Fibroblast of skin of left biceps (primary cell): ENCODE measurements around the gene TADA2B.

ENCODE experiments used
- DNase-seq, 2 experiments: peaks; one replicate each; pipeline ENCODE4 v3.0.0-alpha.2; 2013; ENCODE audit warnings: low read depth in 2 of 2

The TADA2B gene

DNA sequence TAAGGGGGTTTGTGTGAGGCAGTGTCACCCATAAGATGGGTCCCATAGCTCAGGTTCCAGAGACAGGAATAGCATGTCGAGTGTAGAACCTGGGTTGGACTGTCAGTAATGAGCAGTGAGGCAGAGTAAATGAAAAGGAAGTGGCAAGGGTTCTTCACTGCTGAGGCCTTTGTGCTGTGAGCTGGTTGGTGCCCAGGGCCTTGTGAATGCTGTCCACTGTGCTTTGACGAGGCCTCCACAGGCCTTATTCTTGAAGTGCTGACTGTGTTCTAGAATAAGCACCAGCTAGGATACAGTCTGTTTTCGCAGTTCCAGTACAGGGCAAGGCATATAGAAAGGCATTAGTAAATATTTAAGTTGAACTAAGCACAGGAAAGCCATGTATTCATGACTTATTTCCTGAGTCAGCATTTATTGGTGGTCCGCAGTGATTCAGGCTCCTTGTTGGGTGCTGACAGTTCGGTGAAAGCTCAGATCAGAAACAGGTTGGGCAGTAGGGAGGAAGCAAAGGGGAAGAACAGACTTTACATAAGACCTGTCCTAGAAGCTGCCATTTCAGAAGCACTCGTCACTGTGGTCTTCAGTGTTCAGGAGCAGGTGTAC, 25.6 kb upstream of the TADA2B start:
- DNase-seq: no peak

DNA sequence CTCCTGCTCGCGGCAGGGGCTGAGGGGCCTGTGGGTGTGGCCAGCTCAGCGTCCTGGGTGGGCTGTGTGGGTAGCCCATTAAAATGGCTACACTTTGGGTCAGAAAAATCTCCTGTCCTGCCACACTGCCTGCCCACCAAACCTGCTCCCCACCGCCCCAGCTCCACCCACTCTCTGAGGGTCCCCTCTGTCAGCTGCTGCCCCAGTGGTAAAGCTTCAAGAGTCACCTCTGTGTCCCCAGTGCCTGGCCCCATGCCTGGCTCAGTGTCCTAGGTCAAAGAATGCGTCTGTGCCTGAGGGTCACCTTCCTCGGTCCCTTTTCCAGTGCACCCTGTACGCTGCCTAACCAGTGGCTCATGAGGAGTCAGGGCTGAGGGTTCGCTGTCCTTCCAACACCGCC, 24.9 kb upstream of the TADA2B start:
- no peak for DNase-seq

DNA sequence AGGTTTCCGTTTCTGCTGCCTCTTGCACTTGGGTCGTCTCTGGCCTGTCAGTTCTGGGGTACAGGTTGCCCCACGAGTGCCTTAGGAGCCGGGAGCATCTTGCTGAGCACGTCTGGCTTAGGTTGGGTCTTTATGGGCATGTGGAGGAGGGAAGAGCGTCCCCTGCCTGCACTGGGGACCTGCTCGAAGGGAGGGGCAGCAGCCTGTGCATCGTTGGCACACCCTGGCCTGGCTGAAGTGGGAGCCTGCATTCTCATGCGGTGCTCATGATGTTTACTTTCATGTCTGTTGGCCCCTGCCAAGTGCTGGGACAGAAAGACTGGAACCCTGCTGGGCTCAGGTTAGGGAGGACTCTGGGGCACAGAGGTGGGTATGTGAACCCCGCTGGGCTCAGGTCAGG, 23.8 kb upstream of the TADA2B start:
- DNase-seq: no peak

DNA sequence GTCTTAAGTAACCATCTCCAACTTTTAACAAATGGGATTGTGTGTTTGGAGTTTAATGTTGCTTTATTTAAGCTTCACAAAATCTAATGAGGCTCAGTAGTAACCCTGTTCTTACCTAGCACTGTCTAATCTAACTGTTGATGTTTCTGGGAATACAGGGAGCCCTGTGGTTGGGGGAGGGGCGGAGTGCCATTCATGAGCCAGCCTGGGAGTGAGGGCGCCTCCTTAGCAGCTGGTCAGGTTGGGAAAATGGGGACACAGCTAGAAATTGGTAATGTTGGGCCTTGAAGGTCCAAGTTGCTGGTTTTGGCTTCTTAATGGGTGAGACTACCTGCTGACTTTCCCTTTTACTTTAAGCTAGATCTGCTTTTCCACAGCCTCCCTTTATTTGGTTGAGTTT, 22.9 kb upstream of the TADA2B start:
- no peak for DNase-seq

DNA sequence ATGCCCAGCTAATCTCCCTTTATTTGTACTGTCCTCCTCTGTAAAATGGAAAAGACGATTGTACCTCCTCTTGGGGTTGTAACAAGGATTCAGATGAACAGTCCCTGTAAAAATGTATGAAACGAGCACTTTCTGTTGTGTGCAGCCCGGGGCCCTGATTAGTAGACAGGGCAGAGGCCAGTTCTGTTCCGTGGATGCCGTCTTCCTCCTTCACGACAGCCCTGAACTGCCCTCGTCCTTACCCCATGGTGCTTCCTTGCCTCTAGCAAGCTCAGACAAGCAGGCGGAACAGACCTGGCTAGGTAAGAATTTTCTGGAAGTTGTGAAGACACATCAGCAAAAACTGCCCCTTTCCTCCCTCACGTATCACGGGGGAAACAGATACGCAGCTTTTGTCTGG, 22.3 kb upstream of the TADA2B start:
- no peak for DNase-seq

DNA sequence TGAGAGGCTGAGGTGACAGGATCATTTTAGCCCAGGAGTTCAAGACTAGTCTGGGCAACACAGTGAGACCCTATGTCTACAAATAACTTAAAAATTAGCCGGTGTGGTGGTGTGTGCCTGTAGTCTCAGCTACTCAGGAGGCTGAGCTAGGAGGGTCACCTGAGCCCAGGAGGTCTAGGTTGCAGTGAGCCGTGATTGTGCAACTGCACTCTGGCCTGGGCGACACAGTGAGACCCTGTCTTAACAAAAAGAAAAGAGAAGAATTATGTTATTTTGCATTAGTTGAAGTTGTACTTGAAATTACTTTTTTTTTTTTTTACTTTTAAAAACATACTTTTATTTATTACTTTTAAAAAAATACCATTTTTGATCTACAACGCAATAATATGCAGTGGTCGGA, 21.8 kb upstream of the TADA2B start:
- DNase-seq: no peak

DNA sequence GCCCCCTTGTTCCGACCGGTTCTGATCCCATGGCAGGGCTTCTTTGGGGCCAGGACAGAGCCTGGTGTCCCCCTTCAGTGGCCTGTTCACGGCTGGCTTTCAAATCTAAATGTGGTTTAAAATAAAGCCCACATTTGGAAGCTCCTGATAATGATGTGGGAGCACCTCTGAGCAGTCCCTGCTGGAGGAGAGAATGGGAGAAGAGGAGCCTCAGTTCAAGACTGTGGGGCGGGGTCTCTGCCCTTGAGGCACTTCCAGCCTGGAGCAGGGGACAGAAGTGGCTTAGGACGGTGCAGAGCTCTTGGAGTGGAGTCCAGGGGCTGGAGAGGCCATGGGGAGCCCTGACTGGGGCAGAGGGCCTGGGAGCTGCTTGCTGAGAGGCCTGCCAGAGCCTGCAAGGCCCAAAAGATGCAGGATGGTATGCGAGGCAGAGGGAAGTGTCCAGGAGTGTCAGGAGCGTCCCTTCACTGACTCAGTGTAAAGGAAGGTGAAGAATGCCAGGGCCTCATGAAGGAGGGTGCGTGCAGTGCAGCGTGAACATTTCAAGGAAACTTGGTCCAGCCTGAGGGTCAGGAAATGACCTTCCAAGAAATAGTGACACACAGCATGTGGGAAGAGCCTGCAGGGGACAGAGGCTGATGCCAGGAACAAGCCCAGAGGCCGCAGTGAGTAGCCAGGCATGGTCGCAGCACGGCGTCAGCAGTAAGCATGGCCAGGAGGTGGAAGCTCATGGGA, 21.1 kb upstream of the TADA2B start:
- no peak for DNase-seq

DNA sequence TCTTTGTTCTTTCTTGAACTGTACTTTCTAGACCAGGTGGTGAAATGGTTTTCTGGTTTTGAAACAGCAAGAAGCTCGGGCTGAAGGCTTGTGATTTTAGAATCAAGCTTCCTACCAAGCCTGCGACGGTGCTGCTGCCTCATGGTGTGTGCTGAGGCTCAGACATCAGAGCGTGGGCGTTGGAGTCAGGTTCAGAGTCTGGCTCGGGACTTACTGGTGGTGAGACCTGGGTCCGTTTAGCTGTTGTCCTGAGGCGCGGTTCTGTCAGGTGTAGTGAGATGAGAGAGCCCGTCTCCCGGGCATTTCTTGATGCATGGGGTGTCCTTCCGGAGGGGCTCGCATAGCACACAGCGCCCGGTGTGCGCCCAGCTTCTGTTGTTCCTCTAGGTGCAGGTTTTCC, 19.7 kb upstream of the TADA2B start:
- DNase-seq: no peak

DNA sequence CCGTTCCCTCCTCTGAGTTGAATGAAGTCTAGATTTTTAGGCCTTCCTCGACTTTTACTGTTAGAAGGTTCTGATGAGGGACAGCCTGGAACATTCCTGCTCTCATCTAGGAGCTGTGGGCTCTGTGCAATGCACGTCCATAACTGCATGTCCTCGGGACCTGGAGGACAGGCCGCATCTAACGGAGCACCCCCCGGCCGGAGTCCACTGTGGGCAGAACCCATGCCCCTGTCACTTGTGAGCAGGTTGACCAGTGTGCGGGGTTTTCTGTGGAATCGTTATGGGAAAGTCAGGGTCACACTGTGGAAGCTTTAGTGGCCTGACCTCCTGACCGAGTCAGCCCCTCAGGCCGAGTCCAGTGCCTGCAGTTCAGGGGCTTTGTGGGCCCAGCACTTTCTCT, 19.3 kb upstream of the TADA2B start:
- DNase-seq: no peak

DNA sequence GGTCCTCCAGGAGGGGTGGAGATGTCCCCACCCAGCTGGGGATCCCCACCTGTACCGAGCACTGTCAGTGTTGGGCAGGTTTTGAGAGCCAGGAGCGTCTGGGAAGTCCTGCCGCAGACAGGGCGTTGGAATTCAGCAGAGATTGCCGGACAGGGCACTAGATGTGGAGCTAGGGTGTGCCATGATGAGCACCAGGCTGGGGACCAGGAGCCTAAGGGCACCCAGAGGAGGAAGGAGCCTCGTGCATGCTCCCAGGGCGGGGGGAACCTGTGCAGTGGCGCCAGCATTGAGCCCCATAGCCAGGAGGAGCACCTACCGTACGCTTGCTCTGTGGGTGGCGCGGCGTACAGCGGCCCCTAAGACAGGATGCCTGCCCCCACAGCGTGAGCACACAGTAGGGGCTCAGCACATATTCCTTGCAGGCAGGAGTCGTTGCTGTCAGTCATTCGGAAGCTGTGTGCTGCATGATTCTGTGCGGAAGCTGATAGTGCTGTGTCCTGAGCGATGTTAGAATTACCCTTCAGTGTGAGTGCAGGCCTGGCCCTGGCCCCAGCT, 18.8 kb upstream of the TADA2B start:
- DNase-seq: no peak

DNA sequence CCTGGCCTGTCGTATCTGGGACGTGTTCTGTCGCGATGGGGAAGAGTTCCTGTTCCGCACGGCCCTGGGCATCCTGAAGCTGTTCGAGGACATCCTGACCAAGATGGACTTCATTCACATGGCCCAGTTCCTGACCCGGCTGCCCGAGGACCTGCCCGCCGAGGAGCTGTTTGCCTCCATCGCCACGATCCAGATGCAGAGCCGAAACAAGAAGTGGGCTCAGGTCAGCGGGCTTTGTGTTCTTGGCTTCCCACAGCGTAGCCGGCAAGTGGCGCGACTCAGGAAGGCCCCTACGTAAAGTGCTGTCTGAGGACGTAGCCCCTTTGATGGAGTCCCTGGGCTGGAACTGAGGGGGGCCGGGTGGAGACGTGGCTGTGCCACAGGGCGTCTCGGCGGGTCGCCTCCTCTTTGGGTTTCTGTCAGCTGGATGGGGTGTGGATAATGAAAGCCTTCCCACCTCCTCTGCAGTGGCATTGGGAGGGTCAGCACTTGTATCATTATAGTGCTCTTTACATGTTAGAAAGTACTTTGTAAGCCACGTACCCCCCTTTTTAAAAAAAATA, 18.1 kb upstream of the TADA2B start:
- no peak for DNase-seq

DNA sequence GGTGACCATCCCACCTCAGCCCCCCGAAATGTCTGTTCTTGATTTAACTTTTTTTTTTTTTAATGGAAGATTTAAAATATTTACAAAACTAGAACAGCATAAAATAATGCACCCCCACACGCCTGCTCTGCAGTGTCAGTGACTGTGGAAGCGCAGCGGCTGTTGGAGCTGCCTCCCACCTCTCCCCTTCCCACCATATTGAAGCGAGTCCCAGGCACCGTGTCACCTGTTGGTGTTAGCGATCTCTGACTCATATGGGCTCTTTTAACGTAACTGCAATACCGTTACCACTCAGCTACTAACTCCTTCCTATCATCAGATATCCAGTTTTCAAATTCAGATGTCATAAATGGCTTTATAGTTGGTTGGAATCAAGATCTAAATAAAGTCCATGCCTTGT, 17.1 kb upstream of the TADA2B start:
- DNase-seq: no peak

DNA sequence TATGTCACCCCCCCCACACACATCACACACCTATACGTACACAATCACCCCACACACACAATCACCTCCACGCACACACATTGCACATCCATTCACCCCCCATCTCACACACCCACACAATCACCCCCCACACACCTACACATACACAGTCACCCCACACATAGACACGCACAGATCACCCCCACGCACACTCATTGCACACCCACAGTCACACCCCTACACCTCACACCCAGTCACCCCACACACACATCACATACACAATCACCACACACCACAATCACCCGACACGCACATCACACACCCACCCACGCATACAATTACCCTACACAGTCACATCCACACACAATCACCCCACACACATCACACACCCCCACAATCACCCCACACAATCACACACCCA, 15.9 kb upstream of the TADA2B start:
- no peak for DNase-seq

DNA sequence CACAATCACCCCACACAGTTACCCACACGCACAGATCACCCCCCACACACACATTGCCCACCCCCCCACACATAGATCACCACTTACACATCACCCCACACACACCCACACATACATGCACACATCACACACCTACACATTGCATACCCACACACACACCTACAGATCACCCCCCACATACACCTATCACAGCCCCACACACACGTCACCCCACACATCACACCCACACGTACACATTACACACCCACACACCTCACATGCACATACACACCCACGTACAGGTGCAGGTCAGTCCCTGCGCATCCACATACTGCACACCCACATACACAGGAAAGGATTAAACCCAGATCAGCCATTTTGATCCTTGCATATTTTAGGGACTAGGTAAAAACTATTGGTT, 15.3 kb upstream of the TADA2B start:
- no peak for DNase-seq

DNA sequence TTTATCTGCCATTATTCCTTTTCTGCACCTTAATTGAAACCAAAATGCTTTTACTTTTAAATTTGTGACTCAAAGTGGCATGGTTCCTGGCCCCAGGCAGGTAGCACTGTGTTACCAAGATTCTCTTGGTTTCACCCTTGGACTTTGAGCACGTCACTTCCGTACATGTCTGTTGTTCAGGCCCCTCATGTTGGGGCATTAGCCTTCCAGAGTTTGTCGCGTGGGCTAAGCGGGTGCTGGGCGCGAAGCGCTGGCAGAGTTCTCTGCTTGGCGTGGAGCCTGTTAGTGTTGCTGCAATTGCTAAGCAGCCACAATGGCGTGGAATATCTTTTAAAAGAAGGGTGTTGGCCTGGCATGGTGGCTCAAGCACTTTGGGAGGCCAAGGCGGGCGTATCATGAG, 14.0 kb upstream of the TADA2B start:
- DNase-seq: no peak

DNA sequence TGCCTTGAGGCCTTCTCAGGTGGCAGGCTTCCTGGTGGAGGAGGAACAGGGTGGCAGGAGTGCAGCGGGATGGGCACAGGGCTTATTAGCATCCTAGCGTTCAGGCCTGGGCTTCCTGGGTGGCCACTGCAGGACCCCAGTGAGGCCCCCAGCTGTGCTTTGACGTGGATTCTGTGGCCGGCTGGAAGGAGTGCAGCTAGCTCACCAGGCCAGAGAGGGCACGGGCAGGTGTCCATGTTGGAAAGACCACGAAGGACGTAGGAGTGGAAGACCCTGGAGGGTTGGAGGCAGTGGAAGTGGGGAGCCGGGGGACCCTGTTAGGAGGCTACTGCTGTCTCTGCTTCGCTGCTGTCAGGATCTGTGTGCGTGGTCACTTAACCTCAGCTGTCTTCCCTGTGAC, 13.3 kb upstream of the TADA2B start:
- DNase-seq: no peak

DNA sequence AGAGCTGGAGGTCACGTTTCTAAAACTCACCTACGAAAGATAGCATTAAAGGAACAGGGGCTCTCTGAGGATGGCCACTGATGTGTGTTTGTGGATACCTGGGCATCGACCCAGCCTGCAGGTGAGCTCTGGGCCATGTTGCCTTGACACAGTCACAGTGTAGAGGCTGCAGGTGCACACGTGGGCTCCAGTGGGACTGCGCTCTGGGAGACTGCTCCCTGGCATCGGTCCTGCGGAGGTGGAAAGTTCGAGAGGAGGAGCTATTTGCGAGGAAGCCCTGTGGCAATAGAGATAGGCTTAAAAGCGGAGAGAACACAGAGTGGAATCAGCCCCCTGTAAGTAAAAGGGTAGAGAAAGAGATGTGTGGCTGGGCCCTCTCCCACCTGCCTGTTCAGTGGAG, 12.3 kb upstream of the TADA2B start:
- DNase-seq: no peak

DNA sequence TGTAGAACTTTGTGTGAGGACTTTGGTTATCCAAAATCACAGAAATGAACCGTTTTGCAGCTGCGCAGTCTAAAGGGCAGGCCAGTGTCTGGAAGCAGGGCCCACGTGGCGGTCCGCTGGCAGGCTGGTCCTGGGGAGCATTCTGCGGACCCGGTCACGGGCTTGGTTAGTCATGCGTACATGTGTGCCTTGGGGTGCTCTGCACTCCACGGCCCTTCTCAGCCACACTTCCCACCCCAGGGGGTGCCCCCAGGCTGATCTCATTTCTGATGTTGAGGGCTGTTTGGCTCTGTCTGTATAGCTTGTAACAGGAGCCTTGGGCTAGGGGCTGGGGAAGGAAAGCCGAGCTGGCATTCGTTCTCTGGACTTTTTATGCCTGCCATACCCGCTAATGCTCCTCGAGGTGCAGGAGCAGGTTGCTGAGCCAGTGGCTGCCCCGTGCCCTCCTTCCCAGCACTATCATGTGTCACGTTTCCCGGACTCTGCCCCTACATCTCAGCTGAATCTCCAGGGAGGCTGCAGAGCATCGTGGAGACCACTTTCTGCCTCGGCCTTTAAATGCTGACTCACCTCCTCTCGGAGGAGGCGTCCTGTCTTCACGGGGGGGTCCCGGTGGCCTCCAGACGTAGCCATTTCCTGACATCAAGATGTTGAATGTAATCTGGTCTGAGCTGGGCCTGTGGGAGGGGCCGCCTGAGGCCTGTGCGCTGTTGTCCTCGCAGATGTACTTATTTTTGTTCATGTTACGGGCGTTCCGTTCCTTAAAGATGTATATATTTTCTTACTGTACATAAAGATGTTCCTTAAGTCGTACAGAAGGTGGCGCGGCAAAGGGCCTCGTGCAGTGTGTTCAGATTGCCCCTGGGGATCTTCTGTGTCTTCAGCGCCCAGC, 11.4 kb upstream of the TADA2B start:
- no peak for DNase-seq

DNA sequence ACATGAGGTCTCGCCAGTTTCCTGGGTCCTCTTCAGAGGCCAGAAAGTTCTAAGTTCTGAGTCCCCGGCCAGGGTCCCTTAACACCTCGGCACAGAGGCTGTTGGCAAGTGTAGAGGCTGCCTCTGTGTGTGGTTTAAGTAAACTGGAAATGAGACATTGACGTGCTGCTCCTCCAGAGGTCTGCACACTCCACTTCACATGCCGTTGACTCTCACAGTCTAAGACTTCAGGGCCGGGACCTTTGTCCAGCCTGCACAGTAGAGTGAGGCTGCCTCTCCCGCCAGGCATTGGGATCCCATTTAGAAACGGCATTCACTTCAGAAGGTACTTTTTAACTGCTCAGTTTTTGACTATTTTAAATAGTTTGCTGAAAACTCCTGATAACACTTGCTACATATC, 10.6 kb upstream of the TADA2B start:
- no peak for DNase-seq

DNA sequence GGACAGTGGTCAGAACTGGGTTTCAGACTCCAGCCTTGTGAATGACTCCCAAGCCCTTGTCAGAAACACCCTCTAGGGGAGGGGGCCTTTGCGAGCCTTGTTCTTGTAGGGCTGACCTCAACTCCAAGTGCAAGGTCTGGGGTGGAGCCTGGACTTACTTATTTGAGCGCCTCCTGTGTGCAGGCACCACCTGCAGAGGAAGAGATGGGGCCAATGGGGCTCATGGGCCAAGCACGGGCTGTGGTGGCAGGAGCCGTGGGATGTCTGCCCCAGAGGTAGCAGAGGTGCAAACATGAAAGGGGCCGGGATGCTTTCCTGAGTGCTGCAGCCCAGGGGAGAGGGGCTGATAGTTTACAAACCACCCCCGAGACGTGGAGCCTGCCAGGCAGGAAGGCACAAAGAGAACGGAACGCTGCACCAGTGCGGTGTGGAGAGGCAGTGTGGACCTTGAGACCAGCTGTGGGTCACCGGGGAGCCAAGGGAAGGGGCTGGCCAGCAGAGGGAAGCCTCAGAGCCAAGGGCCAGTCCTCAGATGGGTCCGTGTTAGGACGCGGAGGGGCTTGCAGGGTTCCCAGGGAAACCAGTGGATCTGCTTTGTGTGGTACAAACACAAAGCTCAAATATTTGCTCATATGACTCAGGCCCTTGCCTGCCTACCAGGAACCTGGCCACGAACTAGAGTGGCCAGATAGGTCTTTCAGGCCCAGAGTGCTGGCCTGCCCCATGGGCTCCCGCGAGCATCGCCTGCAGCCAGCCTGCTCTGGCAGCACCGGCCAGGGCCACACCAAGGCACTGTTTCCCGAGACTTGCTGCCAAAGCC, 8.7 kb upstream of the TADA2B start:
- DNase-seq: no peak

DNA sequence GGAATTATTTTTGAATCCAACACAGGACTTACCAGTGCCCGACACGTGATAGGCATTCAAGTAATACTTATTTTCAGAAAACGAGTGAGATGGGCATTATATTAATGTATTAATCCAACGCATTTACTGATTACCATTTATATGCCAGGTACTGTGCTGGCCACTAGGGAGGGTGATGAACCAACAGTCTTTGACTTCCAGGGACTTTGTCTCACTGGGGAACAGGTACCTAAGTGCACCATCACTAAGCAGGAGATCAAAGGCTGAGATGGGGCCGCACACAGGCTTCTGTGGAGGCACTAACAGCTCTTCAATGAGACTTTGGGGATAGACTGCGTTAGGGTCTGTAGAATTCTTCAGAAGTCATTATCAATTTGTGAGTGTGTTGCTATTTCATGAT, 5.7 kb upstream of the TADA2B start:
- no peak for DNase-seq
